NCI-H446 treated with DMSO at 0.1 percent for 48 hours (cell line): ENCODE measurements around the gene GPN3.
A peak's percentile ranks its signal among the peaks of the same experiment; 100 is the strongest.
"Not testable (repeated sequence)": the region's sequence is repeated elsewhere in the genome, so short reads cannot be mapped to it uniquely, and the experiment has no call there.

ENCODE experiments used
- DNase-seq: peaks from one replicate; lab custom pipeline; 2025; lab: John Stamatoyannopoulos, UW

GPN3 gene

DNA sequence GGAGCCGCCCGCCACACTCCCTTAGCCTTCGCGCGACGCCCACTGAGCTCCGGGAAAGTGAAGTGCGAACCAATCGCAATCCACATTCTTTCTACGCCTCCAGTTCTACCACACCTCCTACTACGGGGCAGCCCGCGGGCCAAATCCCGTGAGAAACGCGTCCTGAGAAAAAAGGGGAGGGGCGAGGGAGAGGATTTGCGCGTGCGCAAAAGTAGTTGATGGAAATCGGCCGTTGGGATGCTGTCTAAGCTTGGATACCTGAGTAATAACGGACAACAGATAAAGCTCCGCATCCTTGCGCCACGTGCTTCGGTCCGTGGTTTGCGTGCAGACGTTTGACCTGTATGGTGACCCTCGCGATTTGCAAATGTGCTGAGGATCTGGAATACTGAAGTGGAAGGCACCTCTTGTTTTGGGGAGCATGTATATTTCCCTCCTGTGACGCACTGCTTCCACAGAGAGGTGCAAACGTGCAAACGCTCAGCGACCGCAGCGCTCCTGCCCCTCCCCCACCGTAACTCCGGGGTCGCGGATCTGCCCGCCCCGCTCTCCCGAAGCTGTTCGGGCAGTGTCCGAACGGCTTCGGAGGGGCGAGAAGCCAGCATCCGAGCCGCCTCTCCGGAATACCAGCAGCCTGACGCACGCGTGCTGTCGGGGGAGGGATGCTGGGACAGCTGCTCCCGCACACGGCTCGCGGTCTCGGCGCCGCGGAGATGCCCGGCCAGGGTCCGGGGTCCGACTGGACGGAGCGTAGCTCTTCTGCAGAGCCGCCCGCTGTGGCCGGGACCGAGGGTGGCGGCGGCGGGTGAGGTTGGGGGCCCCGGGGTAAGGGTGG lies at the start of gene GPN3, which contains the start of gene FAM216A:
GPN3 (minus strand) TSS at position 44 of the 835 bp plus-strand sequence. CDS start 54 bp downstream, outside the sequence.
FAM216A (plus strand) TSS at position 632 of the 835 bp plus-strand sequence; CDS start at position 663, 31 bp downstream.
- DNase-seq = peak; percentile 95

DNA sequence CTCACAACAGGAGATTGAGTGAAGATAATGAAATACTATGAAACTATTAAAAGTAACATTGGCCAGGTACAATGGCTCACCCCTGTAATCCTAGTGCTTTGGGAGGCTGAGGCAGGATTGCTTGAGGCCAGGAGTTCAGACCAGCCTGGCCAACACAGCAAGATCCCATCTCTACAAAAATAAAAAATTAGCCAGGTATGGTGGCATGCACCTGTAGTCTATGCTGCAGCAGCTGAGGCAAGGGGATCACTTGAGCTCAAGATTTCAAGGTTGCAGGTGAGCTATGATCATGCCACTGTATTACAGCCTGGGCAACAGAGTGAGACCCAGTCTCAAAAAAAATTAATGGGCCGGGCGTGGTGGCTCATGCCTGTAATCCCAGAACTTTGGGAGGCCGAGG lies 48.9 kb upstream of the GPN3 start:
- DNase-seq = no peak

DNA sequence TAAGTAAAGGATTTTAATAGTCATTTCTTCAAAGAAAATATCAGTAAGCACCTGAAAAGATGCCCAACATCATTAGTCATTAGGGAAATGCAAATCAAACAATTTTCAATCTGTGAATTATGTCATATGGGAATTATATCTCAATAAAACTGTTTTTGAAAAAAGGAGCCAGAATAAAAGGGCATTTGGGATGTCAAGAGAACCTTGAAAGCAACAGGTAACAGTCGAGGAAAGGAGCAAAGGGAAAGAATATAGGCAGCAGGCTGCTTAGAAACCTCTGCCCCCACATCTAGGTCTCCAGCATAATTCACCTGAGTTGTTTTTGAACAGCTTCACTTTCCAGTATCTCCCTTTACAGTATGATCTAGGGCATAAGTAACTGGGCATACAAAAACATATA lies 46.3 kb upstream of the GPN3 start:
- DNase-seq = no peak

DNA sequence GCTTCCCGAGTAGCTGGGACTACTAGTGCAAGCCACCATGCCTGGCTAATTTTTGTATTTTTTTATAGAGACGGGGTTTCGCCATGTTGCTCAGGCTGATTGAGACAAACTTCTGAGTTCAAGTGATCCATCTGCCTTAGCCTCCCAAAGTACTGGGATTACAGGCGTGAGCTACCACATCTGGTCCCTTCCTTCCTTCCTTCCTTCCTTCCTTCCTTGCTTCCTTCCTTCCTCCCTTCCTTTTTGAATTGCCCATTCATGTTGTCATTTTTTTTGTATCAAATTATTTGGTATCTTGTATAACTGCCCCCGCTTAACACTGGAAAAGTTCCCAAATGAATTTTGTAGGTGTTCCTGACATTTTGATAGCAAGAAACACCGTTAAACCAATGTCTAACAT lies 45.8 kb upstream of the GPN3 start:
- DNase-seq = no peak

DNA sequence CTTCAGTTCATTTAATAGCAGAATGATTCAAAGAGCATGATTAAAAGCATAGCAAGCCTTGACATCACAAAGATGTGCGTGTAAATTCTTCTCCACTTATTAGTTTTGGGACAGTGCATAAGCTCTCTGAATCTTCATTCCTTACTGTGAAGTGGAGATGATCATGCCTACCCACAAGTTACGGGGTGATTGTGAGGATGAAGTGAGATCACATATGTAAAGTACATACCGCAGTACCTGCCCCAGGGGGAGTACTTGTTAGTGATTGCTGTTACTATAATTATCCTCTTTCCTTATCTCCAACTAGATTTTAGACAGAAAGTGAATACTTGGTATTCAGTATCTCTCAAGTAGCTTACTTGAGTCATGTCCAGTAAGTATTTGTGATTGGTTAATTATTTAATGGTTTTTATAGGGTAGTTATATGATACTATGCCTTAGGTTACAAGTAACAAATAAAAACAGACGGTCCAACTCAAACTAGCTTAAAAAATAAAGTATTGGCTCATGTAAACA lies 40.1 kb upstream of the GPN3 start:
- DNase-seq = no peak

DNA sequence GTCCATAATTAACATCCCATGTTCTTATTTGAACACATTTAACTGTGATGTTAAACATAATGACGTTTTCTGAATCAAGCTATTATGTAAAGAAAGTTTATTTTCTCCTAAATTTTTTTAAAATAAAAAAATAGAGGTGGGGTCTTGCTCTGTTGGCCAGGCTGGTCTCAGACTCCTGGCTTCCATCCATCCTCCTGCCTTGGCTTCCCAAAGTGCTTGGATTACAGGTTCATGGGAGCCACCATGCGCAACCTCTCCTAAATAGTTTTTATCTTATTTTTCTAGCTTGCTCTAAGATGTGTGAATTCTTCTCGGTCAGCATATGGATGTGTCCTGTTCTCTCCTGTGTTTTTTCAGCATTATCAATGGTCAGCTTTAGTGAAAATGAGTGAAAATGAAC lies 37.3 kb upstream of the GPN3 start:
- no peak for DNase-seq

DNA sequence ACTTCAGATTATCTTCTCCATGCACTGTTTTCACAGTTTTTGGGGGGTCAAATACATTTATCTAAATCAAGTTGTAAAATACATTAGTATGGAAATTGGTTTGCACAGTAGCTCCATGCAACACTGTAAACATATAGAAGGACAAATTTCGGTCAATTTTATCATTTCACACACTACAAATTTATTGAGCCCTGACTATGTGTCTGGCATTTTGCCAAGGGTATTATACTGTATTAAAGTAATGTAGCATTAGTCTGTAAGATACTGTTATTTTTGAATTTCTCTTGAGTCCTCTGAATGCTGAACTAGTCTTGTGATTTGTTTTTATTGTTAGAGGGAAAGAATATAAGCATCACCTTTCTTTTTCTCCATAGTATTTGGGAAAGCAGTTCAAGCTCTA lies 35.4 kb upstream of the GPN3 start:
- no peak for DNase-seq

DNA sequence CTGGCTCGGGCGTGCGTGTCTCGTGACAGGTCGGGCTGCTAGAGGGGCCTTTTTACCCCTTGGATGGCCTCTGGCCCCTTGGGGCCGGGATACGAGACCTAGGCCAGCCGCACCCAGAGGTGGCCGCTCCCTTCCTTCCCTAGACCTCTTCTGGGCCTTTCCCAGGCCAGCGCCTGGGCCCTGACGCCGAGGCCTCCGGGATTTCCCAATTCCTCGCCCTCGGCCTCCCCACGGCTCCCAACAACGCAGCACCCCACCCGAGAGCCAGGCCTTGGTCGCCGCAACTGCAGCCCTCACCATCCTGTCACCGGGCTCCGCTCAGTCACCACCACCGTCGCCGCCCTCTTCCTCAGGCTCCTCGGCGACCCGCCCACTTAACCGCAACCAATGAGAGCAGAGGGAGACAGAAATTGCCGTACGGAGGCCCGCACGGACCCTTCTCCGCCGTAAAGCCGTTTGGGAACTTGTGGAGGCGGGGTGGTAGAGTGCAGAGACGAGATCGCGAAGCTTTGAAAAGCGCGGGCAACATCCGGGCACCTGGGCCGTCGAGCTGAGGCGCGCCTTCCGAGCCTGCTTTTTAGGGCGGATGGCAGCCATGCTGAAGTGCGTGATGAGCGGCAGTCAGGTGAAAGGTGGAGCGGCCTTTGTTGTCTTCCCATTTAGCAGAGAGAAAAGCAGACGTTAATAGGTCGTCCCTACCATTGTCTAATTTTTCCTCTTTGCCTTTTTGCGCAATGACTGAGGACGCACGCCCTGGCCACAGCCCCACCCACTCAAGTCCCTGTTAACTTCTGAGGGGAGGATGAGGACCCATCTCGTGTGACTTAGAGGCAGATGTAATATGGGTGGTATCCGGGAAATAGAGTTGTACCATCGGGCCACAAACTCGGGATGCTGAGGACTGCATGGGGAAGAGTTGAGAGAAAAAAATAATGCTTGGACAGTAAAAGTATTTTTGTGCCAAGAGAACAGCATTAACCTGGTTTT lies 34.0 kb upstream of the GPN3 start, which contains the start of the genes RAD9B and VPS29:
RAD9B (plus strand) TSS at position 580 of the 987 bp plus-strand sequence; CDS start at position 587, 7 bp downstream.
VPS29 (minus strand) TSS at position 360 of the 987 bp plus-strand sequence; CDS start at position 300, 60 bp downstream.
- peak; percentile 91 for DNase-seq

DNA sequence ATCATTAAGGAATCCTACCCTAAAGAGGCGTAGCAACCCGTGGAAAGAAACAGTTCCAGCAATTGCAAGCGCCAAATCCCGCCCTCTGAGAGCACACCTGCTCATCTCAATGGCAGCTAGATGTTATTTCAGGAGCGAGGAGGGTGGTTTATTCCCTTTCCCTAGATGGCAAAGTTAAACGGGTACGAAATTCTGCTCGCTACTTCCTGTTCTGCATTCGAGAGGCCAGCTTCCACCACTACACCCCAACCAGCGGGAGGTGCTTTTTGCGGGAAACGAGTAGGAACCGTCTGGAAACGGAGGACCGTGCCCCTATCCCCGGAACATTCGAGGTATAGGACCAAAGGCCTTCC lies 33.3 kb upstream of the GPN3 start:
- no peak for DNase-seq

DNA sequence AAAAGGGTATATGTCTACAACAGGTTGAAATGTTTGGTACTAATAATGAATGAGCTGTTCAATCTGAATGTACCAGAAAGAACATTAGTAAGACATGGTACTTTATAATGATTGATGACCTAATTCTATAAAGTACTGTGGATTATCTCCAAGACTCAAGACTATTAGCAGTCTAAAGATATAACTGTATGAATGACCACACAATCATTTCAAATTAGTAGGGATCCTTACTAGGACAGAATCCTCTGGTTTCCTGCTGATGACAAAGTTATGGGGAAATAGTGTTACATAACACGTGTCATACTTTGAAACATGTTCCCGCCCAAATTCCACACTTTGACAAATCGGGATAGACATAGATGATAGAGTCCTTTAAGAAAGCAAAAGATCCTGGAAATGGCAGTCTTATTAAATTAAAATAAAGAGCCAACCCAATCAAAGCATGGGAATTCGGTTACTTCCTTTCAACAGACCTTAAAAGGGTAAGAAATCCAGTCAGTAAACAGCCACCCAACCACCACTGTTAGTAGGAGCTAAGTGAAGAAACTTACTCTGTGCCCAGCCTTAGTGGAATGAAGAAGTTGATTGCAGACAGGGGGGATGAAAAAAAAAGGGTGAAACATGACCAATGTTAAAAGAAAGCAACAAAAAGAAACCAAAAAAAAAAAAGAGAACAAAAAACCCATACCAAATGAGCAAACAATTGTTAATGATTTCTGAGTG lies 31.1 kb upstream of the GPN3 start:
- DNase-seq = no peak

DNA sequence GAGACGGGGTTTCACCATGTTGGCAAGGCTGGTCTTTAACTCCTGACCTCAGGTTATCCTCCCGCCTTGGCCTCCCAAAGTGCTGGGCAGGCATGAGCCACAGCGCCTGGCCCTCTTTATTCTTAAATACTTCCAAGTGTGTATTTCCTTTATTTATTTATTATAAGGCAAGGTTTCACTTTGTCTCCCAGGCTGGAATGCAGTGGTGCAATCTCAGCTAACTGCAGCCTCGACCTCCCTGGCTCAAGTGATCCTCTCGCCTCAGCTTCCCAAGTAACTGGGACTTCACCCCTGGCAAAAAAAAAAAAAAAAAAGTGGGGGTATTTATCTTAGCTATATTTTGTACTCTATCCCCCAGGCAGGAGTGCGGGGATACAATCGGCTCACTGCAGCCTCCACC lies 7.4 kb upstream of the GPN3 start:
- no peak for DNase-seq

DNA sequence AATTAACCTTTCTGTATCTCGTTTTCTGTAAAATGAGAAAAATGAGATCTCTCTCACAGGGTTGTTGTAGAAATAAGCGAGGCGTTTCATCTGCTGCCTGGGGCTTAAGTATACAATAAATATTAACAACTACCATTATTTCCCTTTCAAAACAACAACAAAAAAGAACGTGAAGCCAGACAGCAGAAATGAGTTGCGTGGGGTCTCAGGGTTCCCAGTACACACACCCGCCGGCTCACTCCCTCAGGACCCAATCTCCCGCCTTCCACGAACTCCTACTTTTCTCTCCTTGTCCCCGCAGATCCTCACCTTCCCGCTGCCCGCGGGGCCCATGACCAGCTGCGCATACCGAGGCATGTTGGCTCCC lies 227 bp downstream of the GPN3 start:
- DNase-seq = no peak

DNA sequence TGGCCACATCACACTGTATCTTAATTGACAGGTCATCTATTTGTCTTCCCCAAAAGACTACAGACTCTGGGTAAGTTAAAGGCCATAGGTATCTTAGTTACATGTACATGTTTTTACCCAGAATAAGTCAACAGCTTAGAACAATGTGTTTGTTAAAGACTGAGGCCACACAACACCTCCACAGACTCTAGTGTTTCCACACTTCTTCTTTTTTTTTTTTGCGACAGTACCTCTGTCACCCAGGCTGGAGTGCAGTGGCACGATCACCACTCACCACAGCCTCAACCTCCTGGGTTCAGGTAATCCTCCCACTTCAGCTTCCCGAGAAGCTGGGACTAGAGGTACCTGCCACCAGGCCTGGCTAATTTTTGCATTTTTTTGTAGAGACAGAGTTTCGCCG lies 1.3 kb downstream of the GPN3 start:
- no peak for DNase-seq

DNA sequence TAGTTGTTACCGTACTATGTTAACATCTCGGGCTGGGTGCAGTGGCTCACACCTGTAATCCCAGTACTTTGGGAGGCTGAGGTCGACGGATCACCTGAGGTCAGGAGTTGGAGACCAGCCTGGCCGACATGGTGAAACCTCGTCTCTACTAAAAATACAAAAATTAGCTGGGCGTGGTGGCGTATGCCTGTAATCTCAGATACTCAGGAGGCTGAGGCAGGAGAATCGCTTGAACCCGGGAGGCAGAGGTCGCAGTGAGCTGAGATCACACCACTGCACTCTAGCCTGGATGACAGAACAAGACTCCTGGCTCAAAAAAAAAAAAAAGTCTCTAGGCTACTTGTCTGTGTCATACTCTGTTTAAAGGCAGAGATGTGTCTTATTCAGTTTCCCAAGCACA lies 2.3 kb downstream of the GPN3 start:
- DNase-seq = not testable (repeated sequence)

DNA sequence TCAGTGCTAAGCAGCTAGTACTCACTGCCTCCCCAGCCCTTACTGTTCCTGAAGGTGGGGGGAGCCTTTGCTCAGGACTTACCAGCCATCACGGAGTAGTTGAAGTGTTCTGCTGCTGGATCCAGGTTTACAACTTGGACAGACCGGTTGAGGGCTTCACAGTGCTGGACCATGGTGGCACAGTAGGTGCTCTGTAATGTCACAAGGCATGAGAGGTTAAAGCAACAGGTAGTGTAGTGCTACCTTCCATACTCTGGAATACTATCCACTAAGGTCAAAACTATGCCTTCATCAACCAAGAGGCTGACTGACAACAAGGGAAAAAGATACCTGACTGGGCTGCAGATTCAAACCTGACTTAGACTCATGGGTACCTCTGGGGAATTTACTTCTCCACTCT lies 3.0 kb downstream of the GPN3 start:
- DNase-seq = no peak

DNA sequence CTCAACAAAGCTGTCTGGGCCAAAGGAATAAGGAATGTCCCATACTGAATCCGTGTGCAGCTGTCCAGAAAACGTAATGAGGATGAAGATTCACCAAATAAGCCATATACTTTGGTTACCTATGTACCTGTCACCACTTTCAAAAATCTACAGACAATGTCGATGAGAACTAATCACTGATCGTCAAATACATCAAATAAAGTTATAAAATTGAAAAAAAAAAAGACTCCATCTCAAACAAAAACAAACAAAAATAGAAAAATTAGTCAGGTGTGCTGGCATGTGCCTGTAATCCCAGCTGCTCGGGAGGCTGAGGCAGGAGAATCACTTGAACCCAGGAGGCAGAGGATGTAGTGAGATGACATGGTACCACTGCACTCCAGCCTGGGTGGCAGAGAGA lies 6.9 kb downstream of the GPN3 start:
- DNase-seq = not testable (repeated sequence)

DNA sequence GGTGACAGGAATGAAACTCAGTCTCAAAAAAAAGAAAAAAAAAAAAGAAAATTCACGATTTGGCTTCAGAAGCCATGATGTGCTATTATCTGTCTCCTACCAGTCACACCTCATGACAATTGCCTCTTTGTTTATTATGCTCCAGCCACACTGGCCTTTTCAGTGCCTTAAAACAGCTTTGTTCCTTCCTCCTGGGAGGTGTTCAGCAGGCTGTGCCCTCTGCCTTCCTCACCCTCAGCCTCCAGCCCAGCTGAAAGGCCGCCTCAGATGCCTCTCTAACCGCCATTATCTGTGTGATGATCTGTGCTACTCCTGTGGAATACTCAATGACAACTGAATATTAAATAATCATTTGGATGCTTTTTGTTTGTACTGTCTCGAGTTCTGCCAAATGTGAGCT lies 9.3 kb downstream of the GPN3 start:
- no peak for DNase-seq

DNA sequence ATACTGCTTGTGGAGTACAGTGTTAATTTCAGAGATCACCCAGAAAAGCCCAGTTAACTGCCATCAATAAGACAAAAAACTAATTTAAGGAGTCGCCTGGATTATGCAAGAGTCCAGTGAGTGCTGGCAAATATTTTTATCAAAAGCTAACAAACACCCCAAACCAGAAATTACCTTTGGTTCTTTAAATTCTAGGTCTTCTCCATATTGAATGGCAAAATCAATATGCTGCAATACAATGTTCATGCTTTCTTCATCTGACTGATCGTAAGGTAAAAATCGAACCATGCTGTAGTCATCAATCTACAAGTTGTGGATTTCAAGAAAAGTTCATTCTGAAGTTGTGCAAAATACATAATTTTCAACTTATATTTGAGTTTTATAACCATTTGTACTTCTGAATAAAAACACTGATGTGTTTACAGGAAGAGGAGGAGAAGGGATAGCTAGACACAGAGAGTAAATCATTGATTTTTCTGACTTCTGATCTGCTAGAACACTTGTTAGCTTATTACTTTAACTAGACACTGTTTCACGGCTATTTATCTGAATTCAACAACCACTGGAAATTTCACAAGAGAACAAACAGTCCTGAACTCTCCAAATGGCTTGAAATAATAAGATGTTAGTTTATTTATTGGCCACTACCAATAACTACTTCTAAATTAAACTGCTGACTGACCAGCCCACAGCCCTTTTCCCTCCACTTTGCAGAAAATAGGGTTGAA lies 14.3 kb downstream of the GPN3 start:
- no peak for DNase-seq

DNA sequence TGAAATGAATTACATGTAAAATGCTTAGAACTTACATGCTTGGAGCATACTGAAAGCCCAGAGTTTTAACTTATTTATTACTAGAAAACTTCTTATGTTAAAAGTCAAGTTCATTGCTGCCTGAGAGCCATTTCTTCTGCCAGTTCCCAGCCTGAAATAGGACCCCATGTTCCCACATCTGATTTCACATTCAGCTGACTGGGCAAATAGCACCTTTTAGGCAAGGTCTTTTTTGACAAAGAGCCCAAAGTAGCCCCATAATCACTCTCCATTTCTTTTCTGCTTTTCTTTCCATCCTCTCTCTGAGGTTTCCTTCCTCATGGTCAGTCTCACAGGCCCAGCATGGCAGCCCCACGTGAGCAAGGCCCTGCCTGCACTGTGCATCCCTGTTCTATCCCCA lies 16.8 kb downstream of the GPN3 start:
- DNase-seq = no peak

DNA sequence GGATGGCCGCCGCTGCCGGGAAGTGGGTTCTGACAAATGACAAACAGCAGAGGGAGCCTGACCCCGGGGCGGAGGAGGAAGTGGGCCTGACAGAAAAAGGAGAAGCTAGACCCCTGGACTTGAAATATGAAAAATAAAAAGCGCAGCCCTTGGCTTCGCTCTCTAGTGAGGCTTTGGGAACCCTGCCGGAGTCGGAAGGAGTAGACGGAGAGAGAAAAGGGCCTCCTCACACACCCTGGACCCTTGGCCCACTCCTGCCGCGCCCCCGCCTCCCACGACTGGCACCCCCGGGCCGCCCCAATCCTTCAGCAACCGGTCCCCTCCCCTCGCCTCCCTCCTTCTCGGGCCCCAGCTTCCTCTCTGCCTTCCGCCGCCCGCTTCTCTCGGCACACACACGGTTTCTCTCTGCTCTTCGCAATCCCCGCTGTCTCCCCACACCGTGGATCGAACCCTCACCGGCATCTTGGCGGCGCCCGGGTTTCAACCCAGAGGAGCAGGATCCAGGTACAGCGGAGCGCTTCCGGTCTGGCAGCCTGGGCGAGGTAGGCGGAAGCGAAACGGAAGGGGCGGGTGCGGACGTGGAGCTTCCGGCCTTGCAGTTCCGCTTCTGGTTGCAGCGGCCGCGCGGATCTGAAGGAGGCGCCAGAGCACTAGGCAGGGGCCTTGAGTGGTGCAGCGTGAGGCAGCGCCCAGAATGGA lies 18.1 kb downstream of the GPN3 start, which contains the start of gene ARPC3:
ARPC3 (minus strand) TSS at position 539 of the 699 bp plus-strand sequence; CDS start at position 462, 77 bp downstream.
- DNase-seq = peak; percentile 78
